HepG2 (cell line): ENCODE data around the gene FSHR. TPM values are rescaled to one million over a fixed set of nuclear protein-coding genes. Genes with fewer than 3 reads are reported as not detected.

Source experiments
- ATAC-seq: fragments of 200-7000 bp; cut with Tn5 transposase; 3 replicates; pipeline ENCODE4 v1.9.1; 2020; ENCODE audit warnings: mild to moderate bottlenecking, moderate library complexity
- BruUV-seq: library from RNA; stranded (reverse); fragments of 400-500 nt; replicated peaks from 2 replicates; lab custom pipeline; 2021; lab: Mats Ljungman, UMichigan
- CTCF ChIA-PET: fragments of 300-600 bp; formaldehyde crosslinking; extraction: SDS; loops from one replicate; lab custom pipeline; 2021; ENCODE audit warnings: low total read pairs, inconsistent platforms, low intra/inter-chr PET ratio; lab: Yijun Ruan, JAX
- POLR2A ChIA-PET: fragments of 350-600 bp; sonication (Branson Sonifier 250); formaldehyde crosslinking; loops from one replicate; lab custom pipeline; 2020; ENCODE audit warnings: antibody characterized with exemption, inconsistent platforms; lab: Yijun Ruan, JAX
- DNase-seq: peaks from one replicate; pipeline ENCODE4 v3.0.0-alpha.2; 2015; ENCODE audit warnings: low spot score
- FAIRE-seq: peaks from 3 replicates; lab custom pipeline; 2011; peaks lifted over from hg19 to GRCh38; lab: Jason Lieb, UNC
- H2AFZ ChIP-seq: one replicate; pipeline ENCODE4 v1.6.1; 2011; ENCODE audit warnings: low read length, inconsistent platforms
- H3K27ac ChIP-seq: fragments of 300-600 bp; 3 replicates; pipeline ENCODE4 v1.8.0; 2011; ENCODE audit warnings: mixed run types, mild to moderate bottlenecking, mixed read lengths, low read length, inconsistent platforms; ENCODE audit not compliant: insufficient read depth; ENCODE audit errors: extremely low read length
- H3K27me3 ChIP-seq, 2 experiments: fragments of 200-600 bp in 1 of 2; 2 replicates in 1 of 2; 3 replicates in 1 of 2; pipeline versions ENCODE4 v1.6.0 to v1.8.0; 2011; ENCODE audit warnings: low read length in 2 of 2, mild to moderate bottlenecking in 2 of 2, moderate library complexity in 2 of 2, inconsistent platforms in 1 of 2; ENCODE audit not compliant: insufficient read depth in 2 of 2, control insufficient read depth in 1 of 2
- H3K36me3 ChIP-seq, 2 experiments: fragments of 200-600 bp in 1 of 2; replicated peaks in 1 of 2; 2 replicates in 1 of 2; 3 replicates in 1 of 2; pipeline versions ENCODE4 v1.5.1 to v1.8.0; 2011; ENCODE audit warnings: low read length in 2 of 2, inconsistent platforms in 1 of 2; ENCODE audit not compliant: insufficient read depth in 2 of 2, control insufficient read depth in 1 of 2
- H3K4me1 ChIP-seq: 2 replicates; pipeline ENCODE4 v1.5.1; 2012; ENCODE audit warnings: low read length, inconsistent platforms; ENCODE audit not compliant: insufficient read depth
- H3K4me2 ChIP-seq: 2 replicates; pipeline ENCODE4 v1.6.0; 2011; ENCODE audit warnings: low read depth, low read length, inconsistent platforms
- H3K4me3 ChIP-seq, 3 experiments: fragments of 200-600 bp in 1 of 3; sonication (generic), shearing (Covaris generic) in 1 of 3; replicated peaks in 1 of 3; 2 replicates each; pipeline ENCODE4 v1.5.1; 2011 to 2016; ENCODE audit warnings: low read length in 3 of 3, inconsistent platforms in 2 of 3, low read depth in 2 of 3, mild to moderate bottlenecking in 2 of 3, control low read depth in 1 of 3, mixed read lengths in 1 of 3; ENCODE audit not compliant: insufficient read depth in 1 of 3
- H3K79me2 ChIP-seq: one replicate; pipeline ENCODE4 v1.6.1; 2011; ENCODE audit warnings: low read length, inconsistent platforms; ENCODE audit not compliant: insufficient read depth
- H3K9ac ChIP-seq: 2 replicates; pipeline ENCODE4 v1.6.0; 2011; ENCODE audit warnings: mild to moderate bottlenecking, low read depth, low read length, inconsistent platforms; ENCODE audit not compliant: insufficient read depth
- H3K9me3 ChIP-seq: 2 replicates; pipeline ENCODE4 v1.5.1; 2012; ENCODE audit warnings: mild to moderate bottlenecking, low read length
- H4K20me1 ChIP-seq: 2 replicates; pipeline ENCODE4 v1.6.0; 2011; ENCODE audit warnings: inconsistent platforms, mild to moderate bottlenecking, low read length, moderate library complexity; ENCODE audit not compliant: insufficient read depth
- ARHGAP35 ChIP-seq: sonication (generic); formaldehyde crosslinking; IDR thresholded peaks from 2 replicates; pipeline ENCODE4 v1.9.0; 2022; ENCODE audit warnings: mild to moderate bottlenecking, inconsistent platforms, moderate library complexity, missing genetic modification reagents, borderline replicate concordance
- ATAD3A ChIP-seq: sonication (generic); formaldehyde crosslinking; IDR thresholded peaks from 2 replicates; pipeline ENCODE4 v1.4.0; 2020; ENCODE audit warnings: missing genetic modification reagents
- DMTF1 ChIP-seq: sonication (generic); formaldehyde crosslinking; IDR thresholded peaks from 2 replicates; pipeline ENCODE4 v1.4.0; 2020; ENCODE audit warnings: mild to moderate bottlenecking, missing genetic modification reagents
- IRF1 ChIP-seq: sonication (generic); formaldehyde crosslinking; IDR thresholded peaks from 2 replicates; pipeline ENCODE4 v1.4.0; 2020; ENCODE audit warnings: low read depth, mild to moderate bottlenecking, missing genetic modification reagents
- MAFF ChIP-seq: IDR thresholded peaks from 2 replicates; pipeline ENCODE4 v1.6.1; 2011; ENCODE audit warnings: low read depth, low read length, improper control_type of control experiment
- MAFK ChIP-seq, 2 experiments: IDR thresholded peaks in 1 of 2; conservative IDR thresholded peaks in 1 of 2; 2 replicates each; pipeline ENCODE4 v1.6.1; 2011; ENCODE audit warnings: improper control_type of control experiment in 2 of 2, low read length in 2 of 2
- RBAK ChIP-seq: sonication (generic); formaldehyde crosslinking; IDR thresholded peaks from 2 replicates; pipeline ENCODE4 v1.5.1; 2020; ENCODE audit warnings: mild to moderate bottlenecking, missing genetic modification reagents
- SNAPC4 ChIP-seq: sonication (generic); formaldehyde crosslinking; IDR thresholded peaks from 2 replicates; pipeline ENCODE4 v1.4.0; 2020; ENCODE audit warnings: mild to moderate bottlenecking, missing genetic modification reagents
- SNRNP70 ChIP-seq: fragments of 200-400 bp; formaldehyde crosslinking; IDR thresholded peaks from 2 replicates; pipeline ENCODE4 v1.6.1; 2017; ENCODE audit warnings: mild to moderate bottlenecking, low read depth, low read length, moderate library complexity
- TBX2 ChIP-seq: sonication (generic); formaldehyde crosslinking; IDR thresholded peaks from 2 replicates; pipeline ENCODE4 v1.5.0; 2020; ENCODE audit warnings: missing genetic modification reagents, mild to moderate bottlenecking, borderline replicate concordance
- WGBS: methylation state at CpG from one replicate; pipeline ENCODE4 v1.1.6; 2017; ENCODE audit warnings: low lambda C conversion rate; 5-methylcytosine and 5-hydroxymethylcytosine counted together
- in situ Hi-C: cut with HindIII; loops from 2 replicates; pipeline ENCODE4 v1.10.0; 2017; ENCODE audit warnings: low pct_unique_long_range_greater_than_20kb; ENCODE audit not compliant: extremely low pct_ligation_motif_present
- intact Hi-C: fragments of 100-400 bp; cut with micrococcal nuclease; formaldehyde crosslinking; loops from one replicate; pipeline ENCODE4 v1.10.0; 2022; ENCODE audit not compliant: unreplicated experiment
- polyA plus RNA-seq, 8 experiments: library from polyadenylated mRNA; depleted of rRNA in 3 of 8; stranded (reverse) in 7 of 8; unstranded in 1 of 8; fragments of >200 nt; fragmentation: Illumina TruSeq in 4 of 8; extraction: Trizol in 4 of 8; gene quantifications; 2 replicates each; pipeline versions ENCODE4 v1.2.1 to v1.2.3, GENCODE V29; 2011 to 2016; ENCODE audit warnings: low read depth in 4 of 8, missing spikeins in 1 of 8, mixed read lengths in 1 of 8; ENCODE audit not compliant: insufficient read depth in 1 of 8
- total RNA-seq, 5 experiments: library from RNA; depleted of rRNA; stranded (reverse); fragments of >200 nt; fragmentation: Illumina TruSeq; extraction: Trizol; gene quantifications; 2 replicates each; pipeline ENCODE4 v1.2.3, GENCODE V29; 2016; ENCODE audit warnings: low read depth in 1 of 5

FSHR gene
- total and polyA plus RNA-seq, 2 of the 13 experiments (the other 11 are each of a cell fraction or from before 2014, with no cell fraction given), result not detected

GRCh38 chr2:48978131-48978530, 176.2 kb downstream of the FSHR start:
- no peak for DNase-seq
- ChIA-PET CTCF (no interaction called here), POLR2A (no interaction called here)
- H3K4me3 ChIP-seq, result no peak overlapping the region
- intact Hi-C loops (no loop called here), in situ Hi-C loops (no loop called here)
- no peaks in the 10 kb centered on the region for H3K27me3 ChIP-seq
- no peaks in the 10 kb centered on the region for H3K9me3 ChIP-seq
- no peak overlapping the region for H3K9ac ChIP-seq
- no peak for ATAC-seq
- H3K79me2 ChIP-seq, result no peaks in the 10 kb centered on the region
- no peak for FAIRE-seq
- no peak overlapping the region for H2AFZ ChIP-seq
- no peak overlapping the region for H3K27ac ChIP-seq
- BruUV-seq, result no TSS peak
- H4K20me1 ChIP-seq, result no peaks in the 10 kb centered on the region
- H3K4me2 ChIP-seq, result no peak overlapping the region
- no peaks in the 10 kb centered on the region for H3K36me3 ChIP-seq
- H3K4me1 ChIP-seq, result no peaks in the 10 kb centered on the region
- no peak for TF ChIP-seq SNRNP70
- no peak for TF ChIP-seq IRF1 (CRISPR knock-in tag)
- TF ChIP-seq RBAK, result no peak
- TF ChIP-seq TBX2, result no peak
- TF ChIP-seq ATAD3A (CRISPR knock-in tag), result no peak
- TF ChIP-seq, all 625 proteins: peak for 0

- Histone ChIP-seq H3K9me3 (no peaks in the 10 kb centered on the region), H3K79me2 (no peaks in the 10 kb centered on the region), H3K4me3 (no peak overlapping the region), H3K4me1 (no peaks in the 10 kb centered on the region), H3K36me3 (no peaks in the 10 kb centered on the region), H4K20me1 (no peaks in the 10 kb centered on the region), H3K27ac (no peak overlapping the region), H3K9ac (no peak overlapping the region), H3K4me2 (no peak overlapping the region), H2AFZ (no peak overlapping the region), H3K27me3 (no peaks in the 10 kb centered on the region)
- in situ Hi-C loops, result loop anchor here (25.0 kb wide), 1 partner anchor 1166 kb away; no protein-coding TSS in a partner anchor
- CTCF ChIA-PET, result no interaction called here
- DNase-seq, result no peak
- no peak for FAIRE-seq
- no peak for ATAC-seq
- WGBS, result under 1% methylated on average over 2 of the region's 2 CpGs
- TF ChIP-seq SNAPC4 (CRISPR knock-in tag), result no peak
- no peak for TF ChIP-seq DMTF1 (CRISPR knock-in tag)
- peak; percentile 42; the same call in 1 of the 2 replicates for TF ChIP-seq MAFF
- peak; percentile 59 to 66; a peak in 3 of 4 replicates for TF ChIP-seq MAFK (conservative IDR thresholded peaks at IDR 0.05 in 1 of 2, IDR thresholded peaks at IDR 0.05 in 1 of 2; ENCODE audit: low read length in 2 of 2)
- no peak for TF ChIP-seq ARHGAP35
- POLR2A ChIA-PET, result no interaction called here
- intact Hi-C loops, result no loop called here
- BruUV-seq, result no TSS peak
Measured at GRCh38 chr2:48971801-48972200, 182.5 kb downstream of the FSHR start.
